ENCODE data around the gene C3orf18.
"Not testable (repeated sequence)": the region's sequence is repeated elsewhere in the genome, so short reads cannot be mapped to it uniquely, and the experiment has no call there.

C3orf18 gene

GRCh38 chr3:50518436-50518835, 49.1 kb downstream of the C3orf18 start:
- in situ Hi-C loops (cut with HindIII; ENCODE audit: low pct_ligation_motif_present, low sequenced_read_pairs): no loop called here
- no peak for TF ChIP-seq CTCF (IDR thresholded peaks at IDR 0.05; ENCODE audit: low read depth, low read length, missing control alignments)
- no peaks in the 10 kb centered on the region for H3K36me3 ChIP-seq (replicated peaks)
- H3K4me3 ChIP-seq (ENCODE audit: low read depth, low read length): no peak overlapping the region
- H3K27ac ChIP-seq: no peak overlapping the region
- H3K27me3 ChIP-seq (replicated peaks): peaks cover 5% of the 10 kb centered on the region
- no peak for DNase-seq

- in situ Hi-C loops (cut with HindIII; ENCODE audit: low pct_ligation_motif_present, low sequenced_read_pairs): no loop called here
- no peaks in the 10 kb centered on the region for H3K36me3 ChIP-seq (replicated peaks)
- DNase-seq: no peak
- no peak overlapping the region for H3K27ac ChIP-seq
- no peak overlapping the region for H3K4me3 ChIP-seq (ENCODE audit: low read depth, low read length)
- H3K27me3 ChIP-seq (replicated peaks): peaks cover 5% of the 10 kb centered on the region
- no peak for TF ChIP-seq CTCF (IDR thresholded peaks at IDR 0.05; ENCODE audit: low read depth, low read length, missing control alignments)
These were observed 49.8 kb downstream of the C3orf18 start for GRCh38 chr3:50517721-50518206.

- H3K27ac ChIP-seq: no peak overlapping the region
- H3K36me3 ChIP-seq (replicated peaks): no peaks in the 10 kb centered on the region
- H3K4me3 ChIP-seq (ENCODE audit: low read depth, low read length): no peak overlapping the region
- TF ChIP-seq CTCF (IDR thresholded peaks at IDR 0.05; ENCODE audit: low read depth, low read length, missing control alignments): no peak
- peaks cover 2% of the 10 kb centered on the region for H3K27me3 ChIP-seq (replicated peaks)
- in situ Hi-C loops (cut with HindIII; ENCODE audit: low pct_ligation_motif_present, low sequenced_read_pairs): no loop called here
- DNase-seq: no peak
These were observed 51.1 kb downstream of the C3orf18 start for GRCh38 chr3:50516440-50516871.

- Histone ChIP-seq H3K27ac (no peak overlapping the region), H3K36me3 (replicated peaks) (no peaks in the 10 kb centered on the region), H3K4me3 (ENCODE audit: low read depth, low read length) (no peak overlapping the region), H3K27me3 (replicated peaks) (peaks cover 2% of the 10 kb centered on the region)
- DNase-seq: peak; percentile 25
- TF ChIP-seq CTCF (IDR thresholded peaks at IDR 0.05; ENCODE audit: low read depth, low read length, missing control alignments): no peak
- in situ Hi-C loops (cut with HindIII; ENCODE audit: low pct_ligation_motif_present, low sequenced_read_pairs): no loop called here
These were observed 51.7 kb downstream of the C3orf18 start for GRCh38 chr3:50515565-50516439.

- H3K27ac ChIP-seq; DNase-seq; H3K27me3 ChIP-seq (replicated peaks); in situ Hi-C loops (cut with HindIII; ENCODE audit: low pct_ligation_motif_present, low sequenced_read_pairs); H3K4me3 ChIP-seq (ENCODE audit: low read depth, low read length); H3K36me3 ChIP-seq (replicated peaks): not testable (repeated sequence)
These were observed 54.6 kb downstream of the C3orf18 start for GRCh38 chr3:50512908-50513307.

- no peak overlapping the region for H3K27ac ChIP-seq
- no peak for DNase-seq
- no peak for TF ChIP-seq CTCF (IDR thresholded peaks at IDR 0.05; ENCODE audit: low read depth, low read length, missing control alignments)
- in situ Hi-C loops (cut with HindIII; ENCODE audit: low pct_ligation_motif_present, low sequenced_read_pairs): no loop called here
- H3K36me3 ChIP-seq (replicated peaks): no peaks in the 10 kb centered on the region
- peaks cover 2% of the 10 kb centered on the region for H3K27me3 ChIP-seq (replicated peaks)
- H3K4me3 ChIP-seq (ENCODE audit: low read depth, low read length): no peak overlapping the region
These were observed 55.4 kb downstream of the C3orf18 start for GRCh38 chr3:50512131-50512530.

All from brain microvascular endothelial cell (primary cell).